ENCODE data around the gene PAIP2B. TPM values are rescaled to one million over a fixed set of nuclear protein-coding genes. Genes with fewer than 3 reads are reported as not detected.

The PAIP2B gene
- total and polyA plus RNA-seq, 7 experiments from 2014 or later, result 1.3 to 14.1 (median 3.0) TPM

DNA sequence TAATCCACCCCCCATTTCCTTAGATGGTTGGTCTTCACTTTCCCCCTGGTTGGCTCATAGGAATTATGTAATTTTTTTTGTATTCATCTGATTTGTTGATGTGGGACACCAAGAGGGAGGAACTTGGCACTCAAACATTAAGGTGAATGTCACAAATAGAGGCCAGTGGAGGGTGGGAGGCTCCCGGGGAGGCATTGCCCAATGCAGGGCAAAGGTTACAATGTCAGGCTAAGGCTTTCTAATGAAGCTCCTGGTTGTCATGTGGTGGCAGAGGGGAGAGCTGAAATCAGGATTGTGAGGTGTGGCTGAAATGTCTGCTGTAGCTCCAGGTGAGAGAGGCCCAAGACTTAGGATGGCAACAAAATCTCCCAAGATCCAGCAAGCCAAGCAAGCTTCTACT is 53.8 kb downstream of the PAIP2B start:
- Histone ChIP-seq H3K4me1 (ENCODE audit: control insufficient read depth in 2 of 2, insufficient read depth in 2 of 2, low read length in 2 of 2) (peaks cover 0 to 9% of the 10 kb centered on the region in 2 donors), H3K9me3 (ENCODE audit: control insufficient read depth in 2 of 3, low read length in 3 of 3) (no peaks in the 10 kb centered on the region), H3K27ac (ENCODE audit: low read depth, low read length) (no peak overlapping the region), H3K36me3 (ENCODE audit: control insufficient read depth in 2 of 3, insufficient read depth in 3 of 3, low read length in 3 of 3) (no peaks in the 10 kb centered on the region), H3K4me3 (ENCODE audit: low read length) (no peak overlapping the region), H3K27me3 (ENCODE audit: control insufficient read depth in 2 of 2, insufficient read depth in 2 of 2, low read length in 2 of 2) (no peaks in the 10 kb centered on the region)
- intact Hi-C loops (cut with micrococcal nuclease), result no loop called here
- H3K4me3 Mint-ChIP-seq, result no peak overlapping the region
- no peak for ATAC-seq
- no peaks in the 10 kb centered on the region for H3K9me3 Mint-ChIP-seq
- H3K36me3 Mint-ChIP-seq, result no peaks in the 10 kb centered on the region
- peaks cover 0 to 17% (median 12%) of the 10 kb centered on the region in 7 donors for H3K4me1 Mint-ChIP-seq
- peaks cover 0 to 9% (median 7%) of the 10 kb centered on the region in 5 donors for H3K27me3 Mint-ChIP-seq
- H3K27ac Mint-ChIP-seq, result no peak overlapping the region
- no peak for DNase-seq
- ChIA-PET POLR2A (interaction anchor here (0.8 kb wide), 1 partner anchor 55 kb away, joined by 3 read pairs; no protein-coding TSS in a partner anchor), CTCF (no interaction called here)

DNA sequence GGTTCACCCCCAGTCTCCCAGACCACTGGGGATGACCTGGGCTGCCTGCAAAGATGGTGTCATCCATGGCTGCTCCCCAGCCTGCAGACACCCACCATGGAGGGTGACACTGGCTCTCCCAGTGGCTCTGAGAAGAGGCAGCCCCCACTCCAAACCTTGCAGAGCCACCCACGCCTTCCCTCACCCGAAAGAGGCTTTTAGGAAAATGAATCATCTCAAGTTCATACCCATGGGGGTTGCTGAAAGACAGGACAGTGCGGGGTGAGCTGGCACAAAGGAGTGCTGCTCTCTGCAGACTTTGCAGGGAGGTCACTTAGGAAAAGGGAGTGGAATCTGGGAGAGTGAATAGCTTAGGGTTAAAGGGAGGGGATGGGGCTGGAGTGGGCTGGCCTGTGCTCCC is 60.1 kb downstream of the PAIP2B start:
- Mint-ChIP-seq H3K4me3 (no peak overlapping the region), H3K27me3 (peaks cover 0 to 14% (median 11%) of the 10 kb centered on the region in 5 donors), H3K27ac (no peak overlapping the region), H3K9me3 (no peaks in the 10 kb centered on the region), H3K4me1 (no peaks in the 10 kb centered on the region), H3K36me3 (no peaks in the 10 kb centered on the region)
- ChIA-PET POLR2A (no interaction called here), CTCF (no interaction called here)
- no peaks in the 10 kb centered on the region for H3K36me3 ChIP-seq (ENCODE audit: control insufficient read depth in 2 of 3, insufficient read depth in 3 of 3, low read length in 3 of 3)
- DNase-seq (no peak), ATAC-seq (no peak)
- no peaks in the 10 kb centered on the region for H3K4me1 ChIP-seq (ENCODE audit: control insufficient read depth in 2 of 2, insufficient read depth in 2 of 2, low read length in 2 of 2)
- H3K27me3 ChIP-seq (ENCODE audit: control insufficient read depth in 2 of 2, insufficient read depth in 2 of 2, low read length in 2 of 2), result no peaks in the 10 kb centered on the region
- H3K4me3 ChIP-seq (ENCODE audit: low read length), result no peak overlapping the region
- no peaks in the 10 kb centered on the region for H3K9me3 ChIP-seq (ENCODE audit: control insufficient read depth in 2 of 3, low read length in 3 of 3)
- no peak overlapping the region for H3K27ac ChIP-seq (ENCODE audit: low read depth, low read length)
- intact Hi-C loops (cut with micrococcal nuclease), result no loop called here

DNA sequence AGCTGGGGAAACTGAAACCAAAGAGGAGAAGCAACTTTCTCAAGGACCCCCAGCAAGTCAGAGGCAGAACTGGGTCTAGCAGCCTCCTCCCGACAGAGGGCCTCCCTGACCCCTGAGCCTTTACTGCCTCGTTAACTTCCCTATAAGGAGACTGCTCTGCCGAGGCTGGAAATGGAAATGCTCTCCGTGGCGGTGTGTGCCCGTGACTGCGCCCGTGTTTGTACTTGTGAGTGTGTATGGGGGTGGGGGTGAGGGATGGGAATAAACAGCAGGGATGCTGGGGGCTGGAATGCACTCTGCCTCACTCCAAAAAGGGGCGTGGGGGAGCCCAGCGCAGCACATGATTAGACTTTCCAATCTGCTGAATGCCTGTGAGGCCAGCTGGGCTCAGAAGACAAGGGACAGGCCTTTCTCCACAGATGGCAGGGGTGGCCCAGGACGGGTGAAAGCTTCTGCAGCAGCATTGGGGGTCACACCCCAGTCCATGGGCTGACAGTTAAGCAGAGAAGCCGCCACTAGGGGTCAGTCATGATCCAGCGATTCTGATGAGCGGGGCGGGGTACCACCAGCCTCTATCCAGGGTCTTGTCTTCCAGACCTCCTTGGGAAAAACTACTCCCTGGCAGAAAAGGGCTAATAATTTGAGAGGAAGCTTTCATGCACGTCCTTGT is 69.6 kb downstream of the PAIP2B start:
- Histone ChIP-seq H3K4me1 (ENCODE audit: control insufficient read depth in 2 of 2, insufficient read depth in 2 of 2, low read length in 2 of 2) (no peaks in the 10 kb centered on the region), H3K4me3 (ENCODE audit: low read length) (no peak overlapping the region), H3K36me3 (ENCODE audit: control insufficient read depth in 2 of 3, insufficient read depth in 3 of 3, low read length in 3 of 3) (no peaks in the 10 kb centered on the region), H3K27ac (ENCODE audit: low read depth, low read length) (no peak overlapping the region), H3K9me3 (ENCODE audit: control insufficient read depth in 2 of 3, low read length in 3 of 3) (no peaks in the 10 kb centered on the region), H3K27me3 (ENCODE audit: control insufficient read depth in 2 of 2, insufficient read depth in 2 of 2, low read length in 2 of 2) (no peaks in the 10 kb centered on the region)
- POLR2A ChIA-PET, result no interaction called here
- peak overlapping the region in 2 of 10 donors; percentile 47 to 65 for H3K4me3 Mint-ChIP-seq
- CTCF ChIA-PET, result interaction anchor here (0.6 to 1.4 kb wide), 3 partner anchors 44 to 353 kb away, joined by 3 to 5 read pairs (median 4); no protein-coding TSS in a partner anchor
- no peaks in the 10 kb centered on the region for H3K36me3 Mint-ChIP-seq
- peak; percentile 83 for ATAC-seq
- intact Hi-C loops (cut with micrococcal nuclease), result loop anchor here (1.0 to 5.0 kb wide), 3 partner anchors 140 to 353 kb away; partner anchors contain the start of gene ZNF638 (in 1 of the 2)
- peaks cover 5 to 10% (median 7%) of the 10 kb centered on the region in 7 donors for H3K4me1 Mint-ChIP-seq
- DNase-seq, result peak; percentile 16 to 53 (median 47)
- H3K27me3 Mint-ChIP-seq, result peaks cover 0 to 6% (median 4%) of the 10 kb centered on the region in 5 donors
- peak overlapping the region in 1 of 9 donors; percentile 63 for H3K27ac Mint-ChIP-seq
- H3K9me3 Mint-ChIP-seq, result no peaks in the 10 kb centered on the region

DNA sequence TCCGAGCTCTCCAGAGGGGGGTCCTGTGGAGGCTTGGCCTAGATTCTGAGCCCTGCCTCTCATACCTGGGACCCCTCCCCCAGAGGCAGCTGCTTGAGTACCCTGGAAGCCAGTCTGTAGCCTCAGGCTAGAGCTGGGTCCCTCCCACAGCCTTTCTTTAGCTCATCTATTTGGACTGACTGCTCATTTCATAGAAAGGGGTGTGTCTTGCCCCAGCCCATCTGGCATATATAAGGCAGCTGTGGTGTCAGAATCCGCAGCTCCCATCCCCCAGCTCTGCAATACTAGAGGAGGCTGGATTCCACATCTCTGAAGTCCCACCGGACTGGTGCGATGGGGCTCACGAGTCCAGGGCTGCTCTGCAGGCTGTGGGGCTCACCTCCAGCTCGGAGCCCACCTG is 70.3 kb downstream of the PAIP2B start:
- intact Hi-C loops (cut with micrococcal nuclease), result loop anchor here in 1 of 2 donors (5.0 kb wide), 2 partner anchors 141 to 176 kb away; partner anchors contain the start of gene ZNF638
- POLR2A ChIA-PET, result no interaction called here
- Histone ChIP-seq H3K27me3 (ENCODE audit: control insufficient read depth in 2 of 2, insufficient read depth in 2 of 2, low read length in 2 of 2) (no peaks in the 10 kb centered on the region), H3K4me3 (ENCODE audit: low read length) (no peak overlapping the region), H3K4me1 (ENCODE audit: control insufficient read depth in 2 of 2, insufficient read depth in 2 of 2, low read length in 2 of 2) (no peaks in the 10 kb centered on the region), H3K27ac (ENCODE audit: low read depth, low read length) (no peak overlapping the region), H3K36me3 (ENCODE audit: control insufficient read depth in 2 of 3, insufficient read depth in 3 of 3, low read length in 3 of 3) (no peaks in the 10 kb centered on the region), H3K9me3 (ENCODE audit: control insufficient read depth in 2 of 3, low read length in 3 of 3) (no peaks in the 10 kb centered on the region)
- peaks cover 0 to 6% (median 4%) of the 10 kb centered on the region in 5 donors for H3K27me3 Mint-ChIP-seq
- ATAC-seq (no peak), DNase-seq (no peak)
- CTCF ChIA-PET, result interaction anchor here (0.8 to 1.4 kb wide), 2 partner anchors 125 to 354 kb away, joined by 3 to 4 read pairs; no protein-coding TSS in a partner anchor
- no peak overlapping the region for H3K27ac Mint-ChIP-seq
- H3K4me3 Mint-ChIP-seq, result no peak overlapping the region
- H3K9me3 Mint-ChIP-seq, result no peaks in the 10 kb centered on the region
- peaks cover 5 to 10% (median 7%) of the 10 kb centered on the region in 7 donors for H3K4me1 Mint-ChIP-seq
- no peaks in the 10 kb centered on the region for H3K36me3 Mint-ChIP-seq

DNA sequence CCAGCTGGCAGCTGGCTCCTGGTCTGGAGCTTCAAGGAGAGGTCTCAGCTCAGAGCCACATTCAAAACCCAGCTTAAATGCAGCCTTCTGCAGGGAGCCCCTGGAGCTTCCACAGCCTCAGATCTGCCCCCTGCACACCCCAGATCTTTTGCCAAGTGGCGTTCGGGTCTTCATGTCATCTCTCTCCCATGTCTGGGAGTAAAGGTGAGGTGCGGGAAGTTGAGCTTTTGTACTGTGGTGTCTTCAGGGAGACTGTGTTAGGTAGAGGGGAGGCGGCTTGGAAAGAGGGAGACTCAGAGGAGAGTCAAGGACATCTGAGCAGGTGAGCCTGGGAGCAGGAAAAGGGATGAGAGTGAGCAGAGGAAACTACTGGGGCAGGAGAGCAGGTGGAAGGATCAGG is 71.1 kb downstream of the PAIP2B start:
- DNase-seq (no peak), ATAC-seq (no peak)
- H3K27ac ChIP-seq (ENCODE audit: low read depth, low read length), result no peak overlapping the region
- Mint-ChIP-seq H3K9me3 (no peaks in the 10 kb centered on the region), H3K4me1 (peaks cover 5 to 10% (median 7%) of the 10 kb centered on the region in 7 donors), H3K4me3 (peak overlapping the region in 2 of 10 donors; percentile 8 to 18), H3K36me3 (peaks cover 0 to 2% (median 0%) of the 10 kb centered on the region in 5 donors), H3K27ac (no peak overlapping the region), H3K27me3 (peaks cover 0 to 6% (median 4%) of the 10 kb centered on the region in 5 donors)
- H3K9me3 ChIP-seq (ENCODE audit: control insufficient read depth in 2 of 3, low read length in 3 of 3), result no peaks in the 10 kb centered on the region
- H3K4me3 ChIP-seq (ENCODE audit: low read length), result no peak overlapping the region
- intact Hi-C loops (cut with micrococcal nuclease), result loop anchor here in 1 of 2 donors (5.0 kb wide), 2 partner anchors 141 to 176 kb away; partner anchors contain the start of gene ZNF638
- H3K4me1 ChIP-seq (ENCODE audit: control insufficient read depth in 2 of 2, insufficient read depth in 2 of 2, low read length in 2 of 2), result no peaks in the 10 kb centered on the region
- H3K36me3 ChIP-seq (ENCODE audit: control insufficient read depth in 2 of 3, insufficient read depth in 3 of 3, low read length in 3 of 3), result peaks cover 0 to under 1% (median 0%) of the 10 kb centered on the region in 3 experiments
- POLR2A ChIA-PET, result no interaction called here
- H3K27me3 ChIP-seq (ENCODE audit: control insufficient read depth in 2 of 2, insufficient read depth in 2 of 2, low read length in 2 of 2), result no peaks in the 10 kb centered on the region
- CTCF ChIA-PET, result interaction anchor here (0.7 to 2.0 kb wide), 4 partner anchors 11 to 355 kb away, joined by 3 to 8 read pairs (median 5); no protein-coding TSS in a partner anchor

DNA sequence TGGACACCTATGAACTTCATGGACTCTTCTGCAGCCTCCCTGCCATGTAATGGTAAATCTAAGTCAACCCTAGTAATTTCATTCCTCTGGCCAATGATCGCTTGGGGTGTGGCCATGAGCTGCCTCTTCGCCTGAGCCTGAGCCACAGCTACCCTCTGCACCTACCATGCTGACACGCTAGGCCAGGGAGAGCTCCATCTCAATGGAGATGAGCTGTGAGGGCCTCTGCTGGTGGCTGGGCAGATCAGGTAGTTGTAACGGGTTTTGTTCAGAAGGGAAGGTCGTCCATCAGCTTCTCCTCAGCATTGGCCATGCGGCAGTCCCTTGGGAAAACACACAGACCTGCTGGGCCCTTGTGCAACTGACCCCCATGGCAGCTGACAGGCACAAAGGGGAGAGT is 72.1 kb downstream of the PAIP2B start:
- ChIA-PET POLR2A (no interaction called here), CTCF (interaction anchor here (1.8 to 2.0 kb wide), 2 partner anchors 10 to 144 kb away, joined by 6 to 8 read pairs; no protein-coding TSS in a partner anchor)
- Histone ChIP-seq H3K4me1 (ENCODE audit: control insufficient read depth in 2 of 2, insufficient read depth in 2 of 2, low read length in 2 of 2) (no peaks in the 10 kb centered on the region), H3K4me3 (ENCODE audit: low read length) (no peak overlapping the region), H3K27me3 (ENCODE audit: control insufficient read depth in 2 of 2, insufficient read depth in 2 of 2, low read length in 2 of 2) (no peaks in the 10 kb centered on the region), H3K36me3 (ENCODE audit: control insufficient read depth in 2 of 3, insufficient read depth in 3 of 3, low read length in 3 of 3) (peaks cover 0 to 11% (median 0%) of the 10 kb centered on the region in 3 experiments), H3K27ac (ENCODE audit: low read depth, low read length) (no peak overlapping the region), H3K9me3 (ENCODE audit: control insufficient read depth in 2 of 3, low read length in 3 of 3) (no peaks in the 10 kb centered on the region)
- no peaks in the 10 kb centered on the region for H3K9me3 Mint-ChIP-seq
- H3K27me3 Mint-ChIP-seq, result peaks cover 0 to 6% (median 4%) of the 10 kb centered on the region in 5 donors
- H3K36me3 Mint-ChIP-seq, result peaks cover 4 to 9% (median 5%) of the 10 kb centered on the region in 5 donors
- no peak overlapping the region for H3K4me3 Mint-ChIP-seq
- no peak overlapping the region for H3K27ac Mint-ChIP-seq
- DNase-seq (no peak), ATAC-seq (peak; percentile 33)
- intact Hi-C loops (cut with micrococcal nuclease), result loop anchor here in 1 of 2 donors (5.0 kb wide), 2 partner anchors 143 to 178 kb away; partner anchors contain the start of gene ZNF638
- H3K4me1 Mint-ChIP-seq, result peaks cover 5 to 10% (median 7%) of the 10 kb centered on the region in 7 donors
